Measurements from ENCODE around the gene CNTNAP5. TPM values are rescaled to one million over a fixed set of nuclear protein-coding genes. Genes with fewer than 3 reads are reported as not detected.

The CNTNAP5 gene
- total and polyA plus RNA-seq, 2 experiments from 2014 or later: 0.03 TPM; not detected in 1

DNA sequence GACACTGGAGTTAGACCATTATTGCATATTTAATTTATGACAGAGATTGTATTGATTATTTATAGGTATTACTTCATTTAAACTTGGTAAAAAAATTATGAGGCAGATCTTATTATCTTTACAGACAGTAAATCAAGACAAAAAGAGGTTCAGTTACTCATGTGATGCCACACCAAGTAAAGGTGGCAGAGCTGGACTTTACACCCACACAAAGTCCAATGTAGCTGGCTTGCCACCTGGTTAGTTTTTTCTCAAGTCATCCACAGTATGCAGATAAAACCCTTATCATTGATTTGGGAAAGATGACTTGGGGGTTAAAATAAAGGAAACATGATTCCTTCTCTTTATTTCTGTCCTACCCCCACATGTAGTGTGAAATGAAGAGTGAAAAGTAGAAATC lies 137.2 kb downstream of the CNTNAP5 start:
- H3K4me3 ChIP-seq: no peak overlapping the region
- H3K27me3 ChIP-seq: no peaks in the 10 kb centered on the region
- H3K9me3 ChIP-seq (ENCODE audit: low read depth): no peaks in the 10 kb centered on the region
- no peaks in the 10 kb centered on the region for H3K36me3 ChIP-seq
- DNase-seq (ENCODE audit: low read depth in 1 of 2, low spot score in 1 of 2): no peak
- H3K27ac ChIP-seq: no peak overlapping the region
- TF ChIP-seq, protein P1, sequence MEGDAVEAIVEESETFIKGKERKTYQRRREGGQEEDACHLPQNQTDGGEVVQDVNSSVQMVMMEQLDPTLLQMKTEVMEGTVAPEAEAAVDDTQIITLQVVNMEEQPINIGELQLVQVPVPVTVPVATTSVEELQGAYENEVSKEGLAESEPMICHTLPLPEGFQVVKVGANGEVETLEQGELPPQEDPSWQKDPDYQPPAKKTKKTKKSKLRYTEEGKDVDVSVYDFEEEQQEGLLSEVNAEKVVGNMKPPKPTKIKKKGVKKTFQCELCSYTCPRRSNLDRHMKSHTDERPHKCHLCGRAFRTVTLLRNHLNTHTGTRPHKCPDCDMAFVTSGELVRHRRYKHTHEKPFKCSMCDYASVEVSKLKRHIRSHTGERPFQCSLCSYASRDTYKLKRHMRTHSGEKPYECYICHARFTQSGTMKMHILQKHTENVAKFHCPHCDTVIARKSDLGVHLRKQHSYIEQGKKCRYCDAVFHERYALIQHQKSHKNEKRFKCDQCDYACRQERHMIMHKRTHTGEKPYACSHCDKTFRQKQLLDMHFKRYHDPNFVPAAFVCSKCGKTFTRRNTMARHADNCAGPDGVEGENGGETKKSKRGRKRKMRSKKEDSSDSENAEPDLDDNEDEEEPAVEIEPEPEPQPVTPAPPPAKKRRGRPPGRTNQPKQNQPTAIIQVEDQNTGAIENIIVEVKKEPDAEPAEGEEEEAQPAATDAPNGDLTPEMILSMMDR (IDR thresholded peaks at IDR 0.05; ENCODE audit: low read depth, low read length): no peak
- H3K4me1 ChIP-seq (ENCODE audit: low read depth): no peaks in the 10 kb centered on the region

DNA sequence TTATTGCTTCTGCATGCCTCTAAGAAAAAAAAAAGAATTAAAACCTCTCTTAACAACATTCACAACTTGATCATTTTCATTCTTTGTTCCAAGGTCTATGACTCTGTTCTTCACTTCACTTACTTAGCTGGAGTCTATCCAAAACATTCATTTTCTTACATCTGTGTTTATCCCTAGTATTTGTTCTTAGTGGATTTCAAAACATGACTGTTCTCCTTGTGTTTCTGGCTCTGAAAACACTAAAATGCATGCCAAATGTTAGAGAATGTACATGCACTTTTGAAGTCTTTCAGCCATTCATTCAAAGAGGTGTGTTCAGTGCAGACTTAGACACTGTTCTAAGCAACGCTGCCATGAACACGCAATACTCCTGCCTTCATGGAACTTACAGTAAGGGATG lies 138.8 kb downstream of the CNTNAP5 start:
- no peak overlapping the region for H3K27ac ChIP-seq
- no peaks in the 10 kb centered on the region for H3K4me1 ChIP-seq (ENCODE audit: low read depth)
- H3K4me3 ChIP-seq: no peak overlapping the region

DNA sequence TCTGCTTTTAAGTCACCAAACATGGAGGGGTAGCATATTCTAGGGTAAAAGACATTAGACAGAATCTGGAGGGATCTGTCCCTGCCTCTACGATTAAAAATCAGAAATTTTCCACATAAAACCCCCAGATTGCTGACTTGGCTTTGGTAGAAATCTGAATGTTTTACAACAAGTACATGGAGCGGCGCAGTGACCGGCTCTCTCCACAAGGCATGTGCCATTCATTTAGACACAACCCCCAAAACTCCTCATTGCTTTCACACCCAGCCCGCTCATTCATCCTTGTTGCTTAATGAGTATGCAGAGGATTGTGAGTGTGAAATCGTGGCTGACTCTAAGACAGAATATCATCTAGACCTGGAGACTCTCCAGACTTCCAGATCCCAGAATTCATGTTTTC lies 140.6 kb downstream of the CNTNAP5 start:
- TF ChIP-seq, protein P1 (IDR thresholded peaks at IDR 0.05; ENCODE audit: low read depth, low read length): no peak
- DNase-seq (ENCODE audit: low read depth in 1 of 2, low spot score in 1 of 2): no peak
- Histone ChIP-seq H3K4me1 (ENCODE audit: low read depth) (no peaks in the 10 kb centered on the region), H3K4me3 (no peak overlapping the region), H3K27ac (no peak overlapping the region), H3K36me3 (no peaks in the 10 kb centered on the region), H3K9me3 (ENCODE audit: low read depth) (no peaks in the 10 kb centered on the region), H3K27me3 (no peaks in the 10 kb centered on the region)

More for the DNA sequence above, 138.8 kb downstream of the CNTNAP5 start:
- Histone ChIP-seq H3K36me3 (no peaks in the 10 kb centered on the region), H3K9me3 (ENCODE audit: low read depth) (no peaks in the 10 kb centered on the region), H3K27me3 (no peaks in the 10 kb centered on the region)
- TF ChIP-seq, protein P1 (IDR thresholded peaks at IDR 0.05; ENCODE audit: low read depth, low read length): no peak
- DNase-seq (ENCODE audit: low read depth in 1 of 2, low spot score in 1 of 2): peak in 1 of 2 donors; percentile 61

DNA sequence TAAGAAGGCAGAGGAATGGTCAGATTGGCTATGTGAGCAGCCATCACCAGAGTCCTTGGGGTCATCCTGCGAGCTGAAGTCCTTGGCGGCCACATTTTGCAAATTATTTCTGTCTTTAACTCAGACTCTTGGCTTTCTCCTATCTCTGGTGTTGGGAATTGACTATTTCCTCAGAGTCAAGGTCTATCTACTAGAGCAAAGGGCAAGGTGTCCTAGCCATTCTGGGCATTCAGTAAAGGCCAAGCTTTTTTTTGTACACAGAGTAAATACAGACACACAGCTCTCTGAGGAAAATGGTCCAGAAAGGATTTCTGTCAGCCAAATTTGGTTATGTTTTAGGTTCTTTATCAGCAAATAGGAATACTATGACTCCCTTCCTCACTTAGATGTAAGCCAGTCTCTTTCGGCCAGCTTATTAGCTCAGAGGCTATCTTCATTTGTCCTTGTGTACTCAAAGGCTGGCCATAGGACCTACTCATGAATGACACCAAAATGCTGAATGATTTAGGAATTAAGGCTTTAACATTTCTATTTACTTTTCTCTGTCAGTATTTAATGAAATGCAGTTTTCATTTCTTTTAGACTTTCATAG lies 146.5 kb downstream of the CNTNAP5 start:
- TF ChIP-seq, protein P1 (IDR thresholded peaks at IDR 0.05; ENCODE audit: low read depth, low read length): no peak
- Histone ChIP-seq H3K27me3 (no peaks in the 10 kb centered on the region), H3K36me3 (no peaks in the 10 kb centered on the region), H3K27ac (no peak overlapping the region), H3K4me3 (no peak overlapping the region), H3K4me1 (ENCODE audit: low read depth) (no peaks in the 10 kb centered on the region), H3K9me3 (ENCODE audit: low read depth) (no peaks in the 10 kb centered on the region)
- no peak for DNase-seq (ENCODE audit: low read depth in 1 of 2, low spot score in 1 of 2)

DNA sequence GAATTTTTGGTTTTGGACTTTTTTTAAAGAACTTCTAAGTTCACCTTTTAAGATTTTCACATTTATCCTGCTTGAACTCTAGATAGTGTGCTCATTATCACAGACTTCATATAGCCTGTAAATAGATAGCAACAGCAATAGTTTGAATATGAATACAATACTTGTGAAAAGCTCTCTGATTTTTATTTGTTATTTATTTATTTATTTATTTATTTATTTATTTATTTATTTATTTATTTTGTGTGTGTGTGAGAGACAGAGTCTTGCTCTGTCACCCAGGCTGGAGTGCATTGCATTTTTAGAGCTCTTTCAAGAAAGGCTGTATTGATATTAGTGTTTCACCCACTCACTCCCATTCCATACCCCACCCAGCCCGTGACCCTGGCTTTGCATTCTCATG lies 153.6 kb downstream of the CNTNAP5 start:
- Histone ChIP-seq H3K36me3 (no peaks in the 10 kb centered on the region), H3K4me3 (no peak overlapping the region), H3K9me3 (ENCODE audit: low read depth) (no peaks in the 10 kb centered on the region), H3K27me3 (no peaks in the 10 kb centered on the region), H3K27ac (no peak overlapping the region), H3K4me1 (ENCODE audit: low read depth) (no peaks in the 10 kb centered on the region)
- TF ChIP-seq, protein P1 (IDR thresholded peaks at IDR 0.05; ENCODE audit: low read depth, low read length): no peak
- DNase-seq (ENCODE audit: low read depth in 1 of 2, low spot score in 1 of 2): no peak
